GM10248 (cell line): Measurements from ENCODE around the gene CHTF18.
"Not testable (repeated sequence)": the region's sequence is repeated elsewhere in the genome, so short reads cannot be mapped to it uniquely, and the experiment has no call there.

Source experiments
- CTCF ChIA-PET: fragments of 300-600 bp; sonication (Branson Sonifier 250); formaldehyde crosslinking; extraction: SDS; loops from one replicate; lab custom pipeline; 2021; ENCODE audit warnings: antibody characterized with exemption; lab: Yijun Ruan, JAX
- POLR2A ChIA-PET: fragments of 350-650 bp; sonication (Branson Sonifier 250); formaldehyde crosslinking; extraction: SDS; loops from one replicate; lab custom pipeline; 2020; ENCODE audit warnings: antibody characterized with exemption; lab: Yijun Ruan, JAX
- DNase-seq: peaks from one replicate; pipeline ENCODE4 v3.0.0; 2012; ENCODE audit errors: extremely low spot score
- CTCF ChIP-seq: IDR thresholded peaks from 2 replicates; pipeline ENCODE4 v1.5.1; 2012; ENCODE audit warnings: mild to moderate bottlenecking, low read depth; ENCODE audit errors: extremely low read depth, missing control alignments, control extremely low read depth

The CHTF18 gene

GRCh38 chr16:831571-832413 is 43.4 kb downstream of the CHTF18 start:
- ChIA-PET POLR2A (no interaction called here), CTCF (no interaction called here)
- DNase-seq, result no peak
- no peak for TF ChIP-seq CTCF

- no peak for TF ChIP-seq CTCF
- ChIA-PET CTCF (no interaction called here), POLR2A (no interaction called here)
- DNase-seq, result no peak
Measured at GRCh38 chr16:832652-833336, 44.4 kb downstream of the CHTF18 start.

- TF ChIP-seq CTCF, result no peak
- DNase-seq, result no peak
- ChIA-PET CTCF (no interaction called here), POLR2A (no interaction called here)
Measured at GRCh38 chr16:833411-833810, 45.0 kb downstream of the CHTF18 start.

GRCh38 chr16:835373-835772 is 47.0 kb downstream of the CHTF18 start:
- TF ChIP-seq CTCF, result no peak
- ChIA-PET POLR2A (no interaction called here), CTCF (no interaction called here)
- no peak for DNase-seq

- ChIA-PET CTCF (no interaction called here), POLR2A (no interaction called here)
- TF ChIP-seq CTCF, result no peak
- no peak for DNase-seq
Measured at GRCh38 chr16:836221-836620, 47.8 kb downstream of the CHTF18 start.

- DNase-seq, POLR2A ChIA-PET, CTCF ChIA-PET: not testable (repeated sequence)
Measured at GRCh38 chr16:836822-837221, 48.4 kb downstream of the CHTF18 start.

- CTCF ChIA-PET, result no interaction called here
- DNase-seq, result no peak
- POLR2A ChIA-PET, result no interaction called here
- no peak for TF ChIP-seq CTCF
Measured at GRCh38 chr16:838741-839140, 50.3 kb downstream of the CHTF18 start.
